Right atrium auricular region (tissue), 2 donors: ENCODE measurements around the gene TLX1. TPM values are rescaled to one million over a fixed set of nuclear protein-coding genes. Genes with fewer than 3 reads are reported as not detected.

Source experiments
- DNase-seq: peaks from one replicate; pipeline ENCODE4 v3.0.0-alpha.2; 2019; ENCODE audit warnings: low spot score
- H3K27ac ChIP-seq, 2 donors: fragments of 200-600 bp; sonication (generic); 1 replicate in 1 of 2; 2 replicates in 1 of 2; pipeline ENCODE4 v1.5.1; 2016 to 2019
- H3K27me3 ChIP-seq, 2 donors: fragments of 200-600 bp; sonication (generic); one replicate each; pipeline versions ENCODE4 v1.5.1 to v1.6.0; 2017 to 2019
- H3K36me3 ChIP-seq: fragments of 200-600 bp; sonication (generic); one replicate; pipeline ENCODE4 v1.5.1; 2016
- H3K4me1 ChIP-seq, 2 donors: fragments of 200-600 bp; sonication (generic); one replicate each; pipeline versions ENCODE4 v1.5.1 to v1.6.0; 2017 to 2019
- H3K4me3 ChIP-seq, 2 donors: fragments of 200-600 bp; sonication (generic); 1 replicate in 1 of 2; 2 replicates in 1 of 2; pipeline ENCODE4 v1.5.1; 2017 to 2019; ENCODE audit warnings: mild to moderate bottlenecking in 1 of 2, moderate library complexity in 1 of 2
- H3K9me3 ChIP-seq, 2 donors: fragments of 200-600 bp; sonication (generic); one replicate each; pipeline ENCODE4 v1.5.1; 2019
- total RNA-seq, 2 donors: library from RNA; depleted of rRNA; stranded (reverse); fragments of >200 nt; gene quantifications; one replicate each; pipeline ENCODE4 v1.1.0, GENCODE V29; 2016
- TF ChIP-seq, protein P1 (sequence below), 2 donors: fragments of 200-600 bp; sonication (generic); IDR thresholded peaks; one replicate each; pipeline ENCODE4 v1.5.1; 2019; ENCODE audit warnings: antibody characterized with exemption in 2 of 2

Gene TLX1
- total RNA-seq, 2 donors from 2014 or later, result not detected

DNA sequence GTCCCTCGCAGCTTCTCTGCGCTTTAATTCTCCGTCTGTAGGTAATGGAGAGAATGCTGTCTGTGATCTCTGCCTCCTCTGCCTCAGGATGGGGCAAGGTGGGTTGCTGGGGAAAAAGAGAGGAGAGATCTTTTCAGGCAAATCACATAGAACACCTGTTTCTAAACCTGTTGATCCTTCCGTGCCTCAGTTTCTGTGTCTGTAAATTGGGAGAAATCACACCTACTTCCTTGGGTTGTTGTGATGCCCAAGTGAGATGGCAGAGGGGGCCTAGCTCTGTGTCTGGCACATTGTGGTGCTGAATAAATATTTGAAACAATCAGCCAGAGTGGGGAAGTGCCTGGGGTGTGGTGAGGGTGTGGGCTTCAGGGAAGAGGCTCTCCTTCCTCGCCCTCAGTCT is 40.5 kb upstream of the TLX1 start:
- TF ChIP-seq, protein P1, sequence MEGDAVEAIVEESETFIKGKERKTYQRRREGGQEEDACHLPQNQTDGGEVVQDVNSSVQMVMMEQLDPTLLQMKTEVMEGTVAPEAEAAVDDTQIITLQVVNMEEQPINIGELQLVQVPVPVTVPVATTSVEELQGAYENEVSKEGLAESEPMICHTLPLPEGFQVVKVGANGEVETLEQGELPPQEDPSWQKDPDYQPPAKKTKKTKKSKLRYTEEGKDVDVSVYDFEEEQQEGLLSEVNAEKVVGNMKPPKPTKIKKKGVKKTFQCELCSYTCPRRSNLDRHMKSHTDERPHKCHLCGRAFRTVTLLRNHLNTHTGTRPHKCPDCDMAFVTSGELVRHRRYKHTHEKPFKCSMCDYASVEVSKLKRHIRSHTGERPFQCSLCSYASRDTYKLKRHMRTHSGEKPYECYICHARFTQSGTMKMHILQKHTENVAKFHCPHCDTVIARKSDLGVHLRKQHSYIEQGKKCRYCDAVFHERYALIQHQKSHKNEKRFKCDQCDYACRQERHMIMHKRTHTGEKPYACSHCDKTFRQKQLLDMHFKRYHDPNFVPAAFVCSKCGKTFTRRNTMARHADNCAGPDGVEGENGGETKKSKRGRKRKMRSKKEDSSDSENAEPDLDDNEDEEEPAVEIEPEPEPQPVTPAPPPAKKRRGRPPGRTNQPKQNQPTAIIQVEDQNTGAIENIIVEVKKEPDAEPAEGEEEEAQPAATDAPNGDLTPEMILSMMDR (IDR thresholded peaks at IDR 0.05), result no peak
- H3K4me1 ChIP-seq, result no peaks in the 10 kb centered on the region
- DNase-seq, result no peak
- no peak overlapping the region for H3K27ac ChIP-seq
- no peaks in the 10 kb centered on the region for H3K36me3 ChIP-seq
- peaks cover 0 to 8% of the 10 kb centered on the region in 2 donors for H3K27me3 ChIP-seq
- H3K4me3 ChIP-seq, result no peak overlapping the region
- no peaks in the 10 kb centered on the region for H3K9me3 ChIP-seq

DNA sequence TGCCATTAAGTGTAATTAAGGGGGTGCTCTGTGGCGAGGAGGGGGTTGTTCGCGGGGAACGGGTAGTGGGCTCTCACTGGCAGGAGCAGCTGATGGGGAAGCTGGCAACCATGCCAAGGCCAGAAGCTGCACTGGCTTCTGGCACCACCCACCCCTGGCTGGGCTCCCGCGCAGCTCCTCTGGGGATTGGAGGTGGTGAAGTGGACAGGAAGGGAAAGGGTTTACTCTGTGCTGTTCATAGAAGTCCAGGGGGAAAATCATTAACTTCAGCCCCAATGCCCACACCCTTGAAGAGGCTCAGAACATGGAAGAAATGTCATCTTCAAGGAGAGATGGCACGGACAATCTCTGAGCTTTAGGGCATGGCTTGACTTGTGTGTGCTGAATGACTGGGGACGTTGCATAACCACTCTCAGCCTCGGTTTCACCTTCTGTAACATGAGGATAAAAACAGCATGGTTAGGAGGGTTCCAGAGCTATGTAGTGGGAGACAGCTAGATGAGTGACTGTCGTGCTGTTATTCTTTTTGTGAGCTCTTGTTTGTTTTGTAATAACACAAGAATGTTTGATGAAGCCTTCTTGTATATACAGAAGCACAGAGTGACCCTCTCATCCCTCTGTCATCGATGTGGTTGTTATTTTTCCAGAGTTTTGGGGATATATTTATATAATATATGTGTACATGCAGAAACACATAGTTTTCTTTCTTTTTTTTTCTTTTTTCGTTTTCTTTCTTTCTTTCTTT is 39.4 kb upstream of the TLX1 start:
- DNase-seq, result no peak
- H3K36me3 ChIP-seq, result no peaks in the 10 kb centered on the region
- TF ChIP-seq, protein P1 (IDR thresholded peaks at IDR 0.05), result no peak
- peaks cover 0 to 8% of the 10 kb centered on the region in 2 donors for H3K27me3 ChIP-seq
- H3K9me3 ChIP-seq, result no peaks in the 10 kb centered on the region
- H3K27ac ChIP-seq, result no peak overlapping the region
- no peak overlapping the region for H3K4me3 ChIP-seq
- no peaks in the 10 kb centered on the region for H3K4me1 ChIP-seq

DNA sequence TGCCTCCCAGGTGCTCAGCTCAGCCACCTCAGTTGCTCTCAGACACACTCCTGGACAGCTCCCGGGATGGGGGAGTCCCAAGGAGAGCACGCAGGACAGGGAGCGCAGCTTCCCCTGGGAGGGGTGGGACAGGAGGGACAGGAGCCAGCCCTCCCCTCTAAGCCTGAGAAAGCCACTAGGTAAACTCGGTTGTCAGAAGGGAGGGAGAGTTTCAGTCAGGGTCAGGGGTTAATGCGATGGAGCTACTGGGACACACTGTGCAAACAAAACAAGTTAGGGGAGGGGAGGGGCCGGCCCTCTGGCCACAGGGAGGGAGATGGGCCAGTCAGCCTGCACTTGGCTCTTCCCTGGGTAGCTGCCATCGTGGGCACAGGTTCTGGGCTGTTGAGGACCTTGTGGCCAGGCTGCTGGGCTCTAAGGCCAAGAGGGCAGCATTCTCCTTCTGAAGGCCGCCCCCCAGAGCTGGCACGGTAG is 38.2 kb upstream of the TLX1 start:
- Histone ChIP-seq H3K4me1 (no peaks in the 10 kb centered on the region), H3K9me3 (no peaks in the 10 kb centered on the region), H3K27ac (no peak overlapping the region), H3K27me3 (peaks cover 0 to 8% of the 10 kb centered on the region in 2 donors), H3K4me3 (no peak overlapping the region), H3K36me3 (no peaks in the 10 kb centered on the region)
- TF ChIP-seq, protein P1 (IDR thresholded peaks at IDR 0.05), result no peak
- no peak for DNase-seq

DNA sequence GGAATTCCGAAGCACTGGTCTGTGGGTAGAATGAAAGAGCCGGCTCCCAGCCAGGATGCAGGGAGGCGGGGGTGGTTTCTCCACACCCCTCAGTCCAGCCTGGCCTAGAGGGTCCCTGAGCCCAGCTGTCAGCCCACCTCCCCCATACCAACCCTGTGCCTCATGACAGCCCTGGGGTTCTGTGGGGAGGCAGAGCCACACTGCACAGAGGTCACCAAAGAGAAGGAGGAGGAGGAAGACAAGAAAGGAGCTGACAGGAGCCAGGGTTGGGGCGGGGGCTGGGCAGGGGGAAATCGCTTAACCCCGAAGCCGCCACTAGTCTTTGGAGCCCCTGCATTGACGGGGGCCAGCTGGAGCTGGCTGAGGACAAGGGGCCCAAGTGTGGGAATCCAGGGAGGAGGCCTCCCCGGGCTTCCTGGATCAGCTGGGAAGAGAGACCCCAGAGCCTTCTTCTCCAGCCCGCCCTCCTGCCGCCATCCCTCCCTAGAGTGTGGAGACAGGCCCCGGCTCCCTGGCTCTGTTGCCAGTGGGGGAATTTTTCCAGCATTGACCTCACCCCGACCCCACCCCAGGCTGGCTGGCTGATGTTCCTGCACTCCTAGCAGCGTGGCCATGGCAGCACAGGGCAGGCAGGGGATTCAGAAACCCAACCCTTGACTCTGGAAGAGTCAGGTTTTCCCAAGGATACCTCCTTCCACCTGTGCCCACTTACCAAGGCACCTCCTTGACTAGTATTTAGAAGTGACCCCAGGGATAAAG is 36.8 kb upstream of the TLX1 start:
- TF ChIP-seq, protein P1 (IDR thresholded peaks at IDR 0.05), result no peak
- H3K4me1 ChIP-seq, result no peaks in the 10 kb centered on the region
- no peak overlapping the region for H3K4me3 ChIP-seq
- no peaks in the 10 kb centered on the region for H3K36me3 ChIP-seq
- H3K27ac ChIP-seq, result no peak overlapping the region
- DNase-seq, result no peak
- H3K27me3 ChIP-seq, result peaks cover 0 to 9% of the 10 kb centered on the region in 2 donors
- H3K9me3 ChIP-seq, result no peaks in the 10 kb centered on the region

DNA sequence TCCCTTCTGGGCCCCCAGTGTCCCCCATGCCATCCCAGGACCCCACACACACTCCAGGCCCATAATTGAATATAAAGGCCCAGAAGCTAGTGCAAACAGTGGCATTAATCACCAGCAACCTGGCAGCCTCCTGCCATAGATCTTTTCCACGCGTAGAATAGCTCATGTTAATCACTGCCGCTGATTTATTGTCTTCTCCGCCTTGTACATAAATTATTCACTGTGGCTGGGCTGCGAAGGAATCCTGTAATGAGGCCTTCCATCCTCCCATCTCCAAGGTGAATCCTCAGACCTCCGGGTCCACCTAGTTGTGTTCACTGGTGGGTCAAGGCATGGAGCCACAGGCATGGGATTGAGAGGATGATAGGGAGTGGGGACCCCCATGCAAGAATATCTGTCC is 36.1 kb upstream of the TLX1 start:
- H3K27me3 ChIP-seq, result peaks cover 0 to 12% of the 10 kb centered on the region in 2 donors
- no peaks in the 10 kb centered on the region for H3K36me3 ChIP-seq
- DNase-seq, result no peak

More for the DNA sequence above, 36.1 kb upstream of the TLX1 start:
- TF ChIP-seq, protein P1 (IDR thresholded peaks at IDR 0.05), result no peak
- no peaks in the 10 kb centered on the region for H3K4me1 ChIP-seq
- no peak overlapping the region for H3K27ac ChIP-seq
- no peak overlapping the region for H3K4me3 ChIP-seq
- H3K9me3 ChIP-seq, result no peaks in the 10 kb centered on the region
